ENCODE data around the gene ZNF730. TPM values are rescaled to one million over a fixed set of nuclear protein-coding genes. Genes with fewer than 3 reads are reported as not detected.

Gene ZNF730
- total RNA-seq, 1 experiment from 2014 or later = not detected

- Histone ChIP-seq H3K4me1 (no peaks in the 10 kb centered on the region), H3K4me3 (ENCODE audit: low read depth, low read length) (no peak overlapping the region), H3K36me3 (ENCODE audit: control insufficient read depth, insufficient read depth, low read length) (no peaks in the 10 kb centered on the region), H3K27me3 (replicated peaks; ENCODE audit: control insufficient read depth, insufficient read depth, low read length) (no peaks in the 10 kb centered on the region), H3K9me3 (no peaks in the 10 kb centered on the region)
- no peak for TF ChIP-seq CTCF (IDR thresholded peaks at IDR 0.05; ENCODE audit: insufficient read depth in 1 of 2, low read depth in 1 of 2, low read length in 1 of 2, severe bottlenecking in 1 of 2, unreplicated experiment in 1 of 2)
- no peaks in the 10 kb centered on the region for H3K27me3 Mint-ChIP-seq (ENCODE audit: insufficient read depth, unreplicated experiment)
- intact Hi-C loops (cut with micrococcal nuclease; ENCODE audit: unreplicated experiment) = no loop called here
- no peak overlapping the region for H3K4me3 Mint-ChIP-seq (ENCODE audit: unreplicated experiment)
- H3K36me3 Mint-ChIP-seq (ENCODE audit: insufficient read depth, unreplicated experiment) = no peaks in the 10 kb centered on the region
- H3K9me3 Mint-ChIP-seq (ENCODE audit: unreplicated experiment) = peaks cover 56% of the 10 kb centered on the region
- ChIA-PET CTCF (no interaction called here), POLR2A (no interaction called here)
- no peak for DNase-seq
- BruUV-seq (replicated peaks) = no TSS peak
- no peaks in the 10 kb centered on the region for H3K4me1 Mint-ChIP-seq (ENCODE audit: low read depth, unreplicated experiment)
- no peak overlapping the region for H3K27ac Mint-ChIP-seq (ENCODE audit: unreplicated experiment)
These were observed 66.4 kb downstream of the ZNF730 start for GRCh38 chr19:23183251-23183650.

GRCh38 chr19:23190341-23190740 is 73.5 kb downstream of the ZNF730 start:
- Mint-ChIP-seq H3K36me3 (ENCODE audit: insufficient read depth, unreplicated experiment) (no peaks in the 10 kb centered on the region), H3K27me3 (ENCODE audit: insufficient read depth, unreplicated experiment) (no peaks in the 10 kb centered on the region), H3K4me3 (ENCODE audit: unreplicated experiment) (no peak overlapping the region), H3K9me3 (ENCODE audit: unreplicated experiment) (peaks cover 12% of the 10 kb centered on the region), H3K4me1 (ENCODE audit: low read depth, unreplicated experiment) (no peaks in the 10 kb centered on the region), H3K27ac (ENCODE audit: unreplicated experiment) (no peak overlapping the region)
- Histone ChIP-seq H3K27me3 (replicated peaks; ENCODE audit: control insufficient read depth, insufficient read depth, low read length) (no peaks in the 10 kb centered on the region), H3K4me3 (ENCODE audit: low read depth, low read length) (no peak overlapping the region), H3K4me1 (no peaks in the 10 kb centered on the region), H3K36me3 (ENCODE audit: control insufficient read depth, insufficient read depth, low read length) (no peaks in the 10 kb centered on the region), H3K9me3 (peaks cover 6% of the 10 kb centered on the region; the same call in 1 of the 2 replicates)
- intact Hi-C loops (cut with micrococcal nuclease; ENCODE audit: unreplicated experiment) = loop anchor here (5.0 kb wide), 1 partner anchor 257 kb away; no protein-coding TSS in a partner anchor
- POLR2A ChIA-PET = no interaction called here
- CTCF ChIA-PET = interaction anchor here (0.5 kb wide), 1 partner anchor 97 kb away, joined by 5 read pairs; no protein-coding TSS in a partner anchor
- no peak for TF ChIP-seq CTCF (IDR thresholded peaks at IDR 0.05; ENCODE audit: insufficient read depth in 1 of 2, low read depth in 1 of 2, low read length in 1 of 2, severe bottlenecking in 1 of 2, unreplicated experiment in 1 of 2)
- no TSS peak for BruUV-seq (replicated peaks)
- no peak for DNase-seq

Other genes starting within 250 kb of the ZNF730 start
- not detected in 2 replicates for gene ZNF728, start 113.8 kb upstream of the ZNF730 start, total RNA-seq (2022)
- 10.6 and 11.8 TPM in 2 replicates for gene ZNF724, start 133.4 kb downstream of the ZNF730 start, total RNA-seq (2022)

All from Caco-2 (cell line).